Measurements from ENCODE around the gene PDGFRB.

DNA sequence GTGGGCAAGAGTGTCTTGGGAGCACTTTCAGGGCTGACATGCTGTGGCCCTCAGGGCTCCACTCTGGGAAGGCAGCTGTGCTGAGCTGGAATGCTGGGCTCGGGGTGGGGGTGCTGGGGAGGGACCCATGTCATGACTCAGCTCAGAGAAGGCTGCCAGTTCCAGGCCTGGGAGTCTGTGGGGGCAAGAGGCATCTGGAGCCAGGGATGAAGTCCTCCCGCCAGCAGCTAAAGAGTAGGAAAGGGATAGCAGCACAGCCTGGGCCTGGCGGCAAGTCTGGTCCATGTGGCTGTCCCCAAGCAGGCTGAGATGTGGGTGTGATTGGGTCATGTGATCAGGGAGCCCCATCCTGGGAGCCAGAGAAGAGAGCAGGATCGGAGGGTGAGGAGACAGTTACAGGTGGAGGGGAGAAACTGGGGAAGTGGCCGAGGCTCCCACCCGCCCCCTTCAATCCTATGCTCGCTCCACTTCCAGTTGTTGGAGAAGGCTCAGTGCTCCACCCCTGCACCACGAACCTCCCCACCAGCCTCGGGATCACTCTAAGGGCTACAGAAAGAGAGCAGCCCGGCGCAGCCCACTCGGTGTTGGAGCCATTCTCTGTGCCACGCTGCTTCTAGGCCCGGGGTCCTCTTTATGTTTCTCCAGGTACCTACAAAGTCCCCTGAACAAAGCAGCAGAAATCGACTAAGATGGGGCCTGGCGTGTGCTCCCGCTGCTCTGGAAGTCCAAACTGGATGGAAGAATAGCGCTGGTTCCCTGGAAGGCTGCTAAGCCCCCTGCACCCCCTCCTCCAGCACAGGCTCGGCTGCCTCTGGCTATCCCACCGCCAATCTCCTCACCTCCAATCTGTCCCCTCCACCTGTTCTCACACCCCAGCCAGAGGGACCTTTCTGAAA is 12.0 kb downstream of the PDGFRB start:
- TF ChIP-seq, protein P1, sequence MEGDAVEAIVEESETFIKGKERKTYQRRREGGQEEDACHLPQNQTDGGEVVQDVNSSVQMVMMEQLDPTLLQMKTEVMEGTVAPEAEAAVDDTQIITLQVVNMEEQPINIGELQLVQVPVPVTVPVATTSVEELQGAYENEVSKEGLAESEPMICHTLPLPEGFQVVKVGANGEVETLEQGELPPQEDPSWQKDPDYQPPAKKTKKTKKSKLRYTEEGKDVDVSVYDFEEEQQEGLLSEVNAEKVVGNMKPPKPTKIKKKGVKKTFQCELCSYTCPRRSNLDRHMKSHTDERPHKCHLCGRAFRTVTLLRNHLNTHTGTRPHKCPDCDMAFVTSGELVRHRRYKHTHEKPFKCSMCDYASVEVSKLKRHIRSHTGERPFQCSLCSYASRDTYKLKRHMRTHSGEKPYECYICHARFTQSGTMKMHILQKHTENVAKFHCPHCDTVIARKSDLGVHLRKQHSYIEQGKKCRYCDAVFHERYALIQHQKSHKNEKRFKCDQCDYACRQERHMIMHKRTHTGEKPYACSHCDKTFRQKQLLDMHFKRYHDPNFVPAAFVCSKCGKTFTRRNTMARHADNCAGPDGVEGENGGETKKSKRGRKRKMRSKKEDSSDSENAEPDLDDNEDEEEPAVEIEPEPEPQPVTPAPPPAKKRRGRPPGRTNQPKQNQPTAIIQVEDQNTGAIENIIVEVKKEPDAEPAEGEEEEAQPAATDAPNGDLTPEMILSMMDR (conservative IDR thresholded peaks at IDR 0.05 in 1 of 2, IDR thresholded peaks at IDR 0.05 in 1 of 2; ENCODE audit: low read depth in 1 of 2, low read length in 2 of 2): no peak
- TF ChIP-seq EZH2 (IDR thresholded peaks at IDR 0.05; ENCODE audit: low read length, missing control alignments): no peak

Data from fibroblast of lung (primary cell).